HL-60/S4 treated with phorbol 12-myristate 13-acetate at 8.2 ng/mL for 4 days and 3 days (cell line): ENCODE data around the gene MUCL1.
"Not testable (repeated sequence)": the region's sequence is repeated elsewhere in the genome, so short reads cannot be mapped to it uniquely, and the experiment has no call there.

Experiments used
- in situ Hi-C: fragments of 300-500 bp; cut with MboI; formaldehyde crosslinking; loops from 2 replicates; pipeline ENCODE4 v1.15.0; 2022; ENCODE audit warnings: low sequenced_read_pairs

MUCL1 gene

GRCh38 chr12:54853933-54854538 is at the start of gene MUCL1:
TSS of gene MUCL1 (plus strand) at chr12:54854516. CDS start at chr12:54854583, 67 bp downstream.
- in situ Hi-C loops: loop anchor here (10.0 kb wide), 1 partner anchor 101 kb away; no protein-coding TSS in a partner anchor

- in situ Hi-C loops: no loop called here
These were observed 32.6 kb upstream of the MUCL1 start for GRCh38 chr12:54821676-54822075.

DNA sequence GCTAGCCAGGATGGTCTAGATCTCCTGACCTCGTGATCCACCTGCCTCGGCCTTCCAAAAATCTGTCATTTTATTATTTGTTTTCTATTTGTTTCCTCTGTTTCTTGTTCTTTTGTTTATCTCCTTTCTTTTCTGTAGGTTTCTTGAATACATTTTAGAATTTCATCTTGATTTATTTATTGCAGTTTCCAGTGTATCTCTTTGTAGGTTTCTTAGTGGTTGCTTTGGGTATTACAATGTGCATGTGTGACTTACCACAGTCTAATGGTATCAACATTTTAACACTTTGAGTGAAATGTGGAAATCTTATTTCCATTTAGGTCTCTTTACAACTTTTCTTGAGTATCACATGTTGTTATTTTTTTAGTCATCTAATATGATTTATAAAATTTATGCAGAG is 29.9 kb upstream of the MUCL1 start:
- in situ Hi-C loops: no loop called here

- in situ Hi-C loops: no loop called here
These were observed 24.8 kb upstream of the MUCL1 start for GRCh38 chr12:54829511-54829910.

GRCh38 chr12:54830199-54830598 is 24.1 kb upstream of the MUCL1 start:
- in situ Hi-C loops: no loop called here

DNA sequence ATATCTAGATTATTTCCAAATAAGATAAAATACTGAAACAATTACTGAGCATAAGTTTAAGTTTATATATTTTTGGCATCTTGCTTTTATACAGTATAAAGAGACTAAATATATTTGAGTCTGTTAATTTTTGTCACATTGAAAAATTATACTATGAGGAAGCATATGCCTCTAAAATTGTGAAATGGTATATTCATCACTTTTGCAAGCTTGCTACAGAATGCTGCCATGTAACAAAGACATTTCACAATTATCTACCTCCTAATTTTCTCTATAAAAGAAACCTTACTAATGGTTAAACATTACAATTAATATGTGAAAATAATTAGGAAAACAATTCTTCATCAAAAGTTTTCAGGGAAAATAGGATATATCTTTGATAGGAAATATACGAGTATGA is 22.7 kb upstream of the MUCL1 start:
- in situ Hi-C loops: no loop called here

GRCh38 chr12:54840244-54840865 is 14.0 kb upstream of the MUCL1 start:
- in situ Hi-C loops: no loop called here

- in situ Hi-C loops: loop anchor here (10.0 kb wide), 1 partner anchor 97 kb away; no protein-coding TSS in a partner anchor
These were observed 3.1 kb downstream of the MUCL1 start for GRCh38 chr12:54857406-54857805.

DNA sequence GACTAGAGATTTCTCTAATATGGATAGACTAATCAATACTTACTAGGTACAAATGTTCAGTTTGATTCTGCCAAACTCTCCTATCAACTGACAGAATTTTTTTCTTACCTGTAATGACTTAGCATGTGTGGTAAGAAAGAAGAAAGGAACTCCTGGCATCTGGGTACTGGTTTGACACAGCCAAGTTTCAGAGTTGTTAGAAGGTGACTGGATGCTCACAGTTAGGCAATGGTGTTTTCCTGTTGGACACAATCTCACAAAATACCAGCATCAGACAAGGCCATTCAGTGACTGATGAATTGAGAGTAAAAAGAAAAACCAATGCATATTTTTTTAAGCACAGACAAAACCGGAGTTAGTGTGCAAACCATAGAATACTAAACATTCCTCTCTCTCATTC is 4.2 kb downstream of the MUCL1 start:
- in situ Hi-C loops: loop anchor here (10.0 kb wide), 1 partner anchor 96 kb away; no protein-coding TSS in a partner anchor

DNA sequence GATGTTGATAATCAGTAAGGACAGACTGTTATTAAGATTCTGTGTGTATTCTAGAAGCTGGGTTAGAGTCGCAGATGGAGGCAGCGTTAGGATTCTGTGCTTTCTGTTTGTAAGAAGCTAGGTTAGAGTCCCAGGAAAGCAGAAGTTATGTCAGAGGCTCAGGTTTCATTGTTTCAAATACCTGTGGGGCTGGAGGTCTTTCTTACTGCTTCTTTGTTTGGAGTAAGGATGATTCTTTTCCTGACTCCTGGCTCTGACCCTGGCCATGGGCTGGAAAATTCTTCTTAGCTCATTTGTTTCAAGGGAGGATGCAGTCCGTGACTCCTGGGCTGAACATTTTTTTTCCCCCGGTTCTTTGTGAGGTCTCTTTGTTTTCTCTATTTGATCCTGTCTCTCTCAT is 5.2 kb downstream of the MUCL1 start:
- in situ Hi-C loops: loop anchor here (10.0 kb wide), 1 partner anchor 95 kb away; no protein-coding TSS in a partner anchor

- in situ Hi-C loops: no loop called here
These were observed 7.6 kb downstream of the MUCL1 start for GRCh38 chr12:54861927-54862326.

DNA sequence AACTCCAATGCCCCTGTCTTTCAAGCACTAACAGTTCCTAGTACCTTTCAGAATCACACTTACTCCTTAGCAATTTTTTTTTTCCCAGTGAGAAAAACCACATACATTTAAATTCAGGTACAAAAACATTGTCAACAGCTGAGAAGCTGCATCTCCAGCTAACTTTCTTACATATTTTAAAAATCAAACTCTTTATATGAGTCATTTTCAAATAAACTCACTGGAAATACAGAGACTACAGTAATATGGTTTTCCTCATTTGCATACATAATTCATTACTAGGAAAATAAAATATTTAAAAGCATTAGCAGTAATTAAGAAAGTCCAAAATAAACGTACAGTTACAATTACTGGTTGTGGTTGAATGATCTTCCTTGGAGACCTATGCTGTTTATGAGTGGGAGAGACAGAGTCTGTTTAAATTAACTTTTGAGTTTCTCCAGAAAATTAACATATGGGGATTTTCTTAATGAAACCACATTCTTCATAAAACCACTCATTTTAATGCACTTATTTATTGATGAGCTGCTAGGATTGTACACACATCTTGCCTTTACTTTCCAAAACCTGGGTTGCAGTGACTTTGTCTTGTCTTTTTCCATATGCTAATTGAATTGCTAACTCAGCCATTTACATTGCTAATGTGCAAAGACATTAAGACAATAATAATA is 9.8 kb downstream of the MUCL1 start:
- in situ Hi-C loops: no loop called here

- in situ Hi-C loops: no loop called here
These were observed 11.5 kb downstream of the MUCL1 start for GRCh38 chr12:54865683-54866324.

DNA sequence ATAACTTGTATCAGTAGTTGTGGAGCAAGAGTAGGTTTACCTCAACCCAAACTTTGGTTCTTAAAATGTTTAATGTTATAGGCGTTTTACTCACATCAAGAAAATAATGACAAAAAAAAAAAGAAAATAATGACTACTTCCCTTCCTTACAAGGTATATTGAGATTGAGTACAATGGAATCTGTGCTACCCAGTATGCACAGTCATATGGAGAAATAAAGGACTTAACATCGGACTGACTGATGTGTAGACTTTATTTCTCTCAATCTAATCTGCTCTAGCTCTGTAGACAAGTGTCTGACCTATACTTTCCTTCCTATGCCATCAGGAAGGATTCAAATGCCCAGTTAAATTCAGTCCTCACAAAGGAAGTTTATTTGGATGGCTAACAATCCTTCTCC is 14.4 kb downstream of the MUCL1 start:
- in situ Hi-C loops: no loop called here

- in situ Hi-C loops: no loop called here
These were observed 15.7 kb downstream of the MUCL1 start for GRCh38 chr12:54870048-54870447.

GRCh38 chr12:54870617-54871016 is 16.3 kb downstream of the MUCL1 start:
- in situ Hi-C loops: no loop called here

DNA sequence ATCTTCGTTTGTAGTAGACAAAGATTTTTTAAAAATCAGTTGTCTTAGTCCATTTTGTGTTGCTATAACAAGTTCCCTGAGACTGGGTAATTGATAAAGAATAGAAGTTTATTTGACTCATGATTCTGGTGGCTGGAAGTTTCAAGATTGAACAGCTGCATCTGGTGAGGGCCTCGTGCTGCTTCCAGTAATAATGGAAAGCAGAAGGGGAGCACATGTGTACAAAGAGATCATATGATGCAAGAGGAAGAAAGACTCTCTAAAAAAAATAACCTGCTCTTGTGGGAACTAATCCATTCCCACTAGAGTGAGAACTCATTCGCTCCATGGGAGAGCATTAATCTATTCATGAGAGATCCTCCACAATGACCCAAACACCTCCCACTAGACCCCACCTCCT is 24.8 kb downstream of the MUCL1 start:
- in situ Hi-C loops: no loop called here

GRCh38 chr12:54879579-54879978 is 25.3 kb downstream of the MUCL1 start:
- in situ Hi-C loops: no loop called here

- in situ Hi-C loops: no loop called here
These were observed 27.8 kb downstream of the MUCL1 start for GRCh38 chr12:54882079-54882478.

DNA sequence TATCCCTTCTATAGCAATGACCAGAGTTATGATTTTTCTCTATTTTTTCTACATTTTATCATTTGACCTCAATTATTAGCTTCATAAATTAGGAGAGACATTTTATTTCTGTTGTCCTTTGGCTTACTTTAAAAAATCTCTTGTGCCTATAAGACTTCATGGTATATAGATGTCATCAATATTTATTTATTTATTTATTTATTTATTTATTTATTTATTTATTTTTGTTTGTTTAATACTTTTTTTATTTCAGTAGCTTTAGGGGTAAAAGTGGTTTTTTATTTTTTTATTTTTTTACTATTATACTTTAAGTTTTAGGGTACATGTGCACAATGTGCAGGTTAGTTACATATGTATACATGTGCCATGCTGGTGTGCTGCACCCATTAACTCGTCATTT is 28.3 kb downstream of the MUCL1 start:
- in situ Hi-C loops: not testable (repeated sequence)

GRCh38 chr12:54888428-54888827 is 34.1 kb downstream of the MUCL1 start:
- in situ Hi-C loops: not testable (repeated sequence)

DNA sequence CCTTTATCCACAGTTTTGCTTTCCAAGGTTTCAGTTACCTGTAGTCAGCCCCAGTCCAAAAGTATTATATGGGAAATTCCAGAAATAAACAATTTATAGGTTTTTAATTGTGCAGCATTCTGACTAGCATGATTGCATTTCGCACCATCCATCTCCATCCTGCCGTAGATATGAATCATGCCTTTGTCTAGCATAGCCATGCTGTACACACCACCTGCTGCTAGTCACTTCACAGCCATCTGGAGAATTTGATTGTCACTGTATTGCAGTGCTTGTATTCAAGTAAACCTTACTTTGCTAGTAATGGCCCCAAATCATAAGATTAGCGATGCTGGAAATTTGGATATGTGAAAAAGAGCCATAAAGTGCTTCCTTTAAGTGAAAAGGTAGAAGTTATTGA is 36.0 kb downstream of the MUCL1 start:
- in situ Hi-C loops: no loop called here
